Fibroblast of villous mesenchyme (primary cell): ENCODE data around the gene TCERG1L. TPM values are rescaled to one million over a fixed set of nuclear protein-coding genes. Genes with fewer than 3 reads are reported as not detected.
"Not testable (repeated sequence)": the region's sequence is repeated elsewhere in the genome, so short reads cannot be mapped to it uniquely, and the experiment has no call there.

Experiments used
- DNase-seq: peaks from one replicate; pipeline ENCODE4 v3.0.0-alpha.2; 2010; ENCODE audit warnings: low read depth
- H3K4me3 ChIP-seq: 2 replicates; pipeline ENCODE4 v1.5.1; 2011; ENCODE audit warnings: low read depth, mild to moderate bottlenecking, low read length
- total RNA-seq: library from RNA; depleted of rRNA; stranded (reverse); fragments of >200 nt; gene quantifications from 2 replicates; pipeline ENCODE4 v1.2.3, GENCODE V29; 2012
- TF ChIP-seq, protein P1 (sequence below): IDR thresholded peaks from 2 replicates; pipeline ENCODE4 v1.5.1; 2012; ENCODE audit warnings: low read depth, mild to moderate bottlenecking, low read length; ENCODE audit not compliant: insufficient read depth

Gene TCERG1L
- total RNA-seq, 1 donor = not detected

DNA sequence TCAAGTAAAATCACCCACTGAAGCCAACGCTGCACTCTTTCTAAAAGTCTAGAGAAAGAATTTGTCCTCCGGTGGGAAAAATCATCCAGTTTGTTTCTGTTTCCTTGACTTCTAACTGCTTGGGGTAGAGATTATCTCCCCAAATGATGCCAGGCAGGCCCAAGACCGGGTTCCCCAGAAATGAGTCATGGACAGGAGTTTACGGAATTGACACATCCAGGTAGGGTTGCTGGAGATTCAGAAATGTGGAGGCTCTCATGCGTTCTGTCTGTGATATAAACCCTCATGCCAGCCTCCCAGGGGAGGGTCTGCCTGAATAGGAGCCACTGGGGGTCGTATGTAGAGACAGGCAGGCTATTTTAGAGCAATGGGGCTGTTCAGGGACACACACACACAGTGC lies 230.9 kb downstream of the TCERG1L start:
- no peak for DNase-seq
- TF ChIP-seq, protein P1, sequence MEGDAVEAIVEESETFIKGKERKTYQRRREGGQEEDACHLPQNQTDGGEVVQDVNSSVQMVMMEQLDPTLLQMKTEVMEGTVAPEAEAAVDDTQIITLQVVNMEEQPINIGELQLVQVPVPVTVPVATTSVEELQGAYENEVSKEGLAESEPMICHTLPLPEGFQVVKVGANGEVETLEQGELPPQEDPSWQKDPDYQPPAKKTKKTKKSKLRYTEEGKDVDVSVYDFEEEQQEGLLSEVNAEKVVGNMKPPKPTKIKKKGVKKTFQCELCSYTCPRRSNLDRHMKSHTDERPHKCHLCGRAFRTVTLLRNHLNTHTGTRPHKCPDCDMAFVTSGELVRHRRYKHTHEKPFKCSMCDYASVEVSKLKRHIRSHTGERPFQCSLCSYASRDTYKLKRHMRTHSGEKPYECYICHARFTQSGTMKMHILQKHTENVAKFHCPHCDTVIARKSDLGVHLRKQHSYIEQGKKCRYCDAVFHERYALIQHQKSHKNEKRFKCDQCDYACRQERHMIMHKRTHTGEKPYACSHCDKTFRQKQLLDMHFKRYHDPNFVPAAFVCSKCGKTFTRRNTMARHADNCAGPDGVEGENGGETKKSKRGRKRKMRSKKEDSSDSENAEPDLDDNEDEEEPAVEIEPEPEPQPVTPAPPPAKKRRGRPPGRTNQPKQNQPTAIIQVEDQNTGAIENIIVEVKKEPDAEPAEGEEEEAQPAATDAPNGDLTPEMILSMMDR = no peak
- no peak overlapping the region for H3K4me3 ChIP-seq

DNA sequence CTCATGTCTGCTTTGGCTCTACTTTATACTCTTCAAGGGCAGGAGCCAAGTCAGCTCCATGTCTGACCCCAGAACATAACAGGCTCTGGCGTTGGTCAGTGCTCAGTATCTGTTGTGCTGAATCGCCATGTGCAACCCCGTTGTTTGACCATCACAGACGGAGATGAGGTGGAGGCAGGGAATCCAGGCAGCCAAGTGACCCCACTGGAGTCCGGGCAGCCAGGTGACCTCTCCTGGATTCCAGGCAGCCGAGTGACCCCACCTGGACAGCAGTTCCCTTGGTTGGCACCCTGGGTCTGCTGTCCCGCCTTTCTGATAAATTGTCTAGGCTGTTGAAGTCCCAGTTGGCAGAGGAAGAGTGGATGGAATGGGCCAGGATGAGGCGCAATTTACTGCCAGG lies 232.2 kb downstream of the TCERG1L start:
- DNase-seq = no peak
- TF ChIP-seq, protein P1 = no peak
- no peak overlapping the region for H3K4me3 ChIP-seq

GRCh38 chr10:131078882-131079280 lies 232.6 kb downstream of the TCERG1L start:
- not testable (repeated sequence) for DNase-seq, H3K4me3 ChIP-seq

- no peak for DNase-seq
- TF ChIP-seq, protein P1 = no peak
- H3K4me3 ChIP-seq = no peak overlapping the region
These were observed 233.2 kb downstream of the TCERG1L start for GRCh38 chr10:131078131-131078881.

DNA sequence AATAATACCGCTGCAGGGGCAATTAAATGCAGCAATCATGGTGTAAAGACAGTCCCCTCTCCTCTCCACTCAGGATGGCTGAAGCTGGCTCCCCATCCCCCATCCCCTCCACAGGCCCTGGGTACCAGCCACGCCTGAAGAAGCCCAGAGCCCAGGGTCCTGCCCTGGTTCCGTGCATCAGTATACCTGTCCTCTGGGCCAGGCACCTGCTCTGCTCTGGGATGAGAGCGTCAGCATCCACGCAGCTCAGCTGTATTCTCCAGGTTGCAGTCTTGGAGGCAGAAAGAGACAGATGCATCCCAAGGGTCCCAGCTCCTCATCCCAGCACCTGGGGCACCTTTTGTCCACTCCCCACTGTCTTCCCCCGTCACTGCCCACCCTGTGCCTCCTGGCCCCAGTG lies 233.8 kb downstream of the TCERG1L start:
- TF ChIP-seq, protein P1 = no peak
- H3K4me3 ChIP-seq = no peak overlapping the region
- no peak for DNase-seq

- TF ChIP-seq, protein P1 = no peak
- DNase-seq = no peak
- no peak overlapping the region for H3K4me3 ChIP-seq
These were observed 234.5 kb downstream of the TCERG1L start for GRCh38 chr10:131077031-131077430.

DNA sequence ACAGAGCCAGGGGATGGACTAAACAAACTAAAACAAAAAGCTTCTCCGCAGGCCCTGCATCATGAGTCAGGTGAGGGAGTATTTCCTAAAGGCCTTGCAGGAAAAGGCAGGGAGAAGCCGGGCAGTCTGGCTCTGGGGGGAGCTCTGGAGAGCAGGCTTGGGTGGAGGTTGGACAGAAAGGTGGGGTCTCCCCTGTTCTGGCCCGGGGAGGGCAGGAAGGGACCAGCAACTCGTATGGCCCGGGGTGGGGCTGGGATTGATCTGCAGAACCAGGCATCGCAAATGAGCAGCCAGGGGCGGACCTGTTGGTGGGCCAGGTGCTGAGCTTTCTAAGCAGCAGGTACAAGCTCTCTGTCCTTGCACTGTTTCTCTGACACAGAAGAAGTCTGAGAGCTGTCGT lies 235.2 kb downstream of the TCERG1L start:
- TF ChIP-seq, protein P1 = no peak
- no peak overlapping the region for H3K4me3 ChIP-seq
- DNase-seq = no peak
